ENCODE measurements around the gene PRKG1.
"Not testable (repeated sequence)": the region's sequence is repeated elsewhere in the genome, so short reads cannot be mapped to it uniquely, and the experiment has no call there.

PRKG1 gene

GRCh38 chr10:51206500-51206899 is 132.2 kb downstream of the PRKG1 start:
- no peak overlapping the region for H3K4me3 ChIP-seq (ENCODE audit: low read length)
- no peaks in the 10 kb centered on the region for H3K9me3 ChIP-seq (ENCODE audit: low read length)
- no peaks in the 10 kb centered on the region for H3K4me1 ChIP-seq (ENCODE audit: insufficient read depth, low read length)
- no peaks in the 10 kb centered on the region for H3K36me3 ChIP-seq (ENCODE audit: insufficient read depth, low read length)
- no peaks in the 10 kb centered on the region for H3K27me3 ChIP-seq (ENCODE audit: insufficient read depth, low read length)
- H2AFZ ChIP-seq (ENCODE audit: low read depth, low read length): no peak overlapping the region

GRCh38 chr10:51212937-51213336 is 138.7 kb downstream of the PRKG1 start:
- not testable (repeated sequence) for H3K4me1 ChIP-seq (ENCODE audit: insufficient read depth, low read length); H3K9me3 ChIP-seq (ENCODE audit: low read length); H3K36me3 ChIP-seq (ENCODE audit: insufficient read depth, low read length); H2AFZ ChIP-seq (ENCODE audit: low read depth, low read length); H3K27me3 ChIP-seq (ENCODE audit: insufficient read depth, low read length); H3K4me3 ChIP-seq (ENCODE audit: low read length)

GRCh38 chr10:51214207-51215196 is 140.2 kb downstream of the PRKG1 start:
- Histone ChIP-seq H3K4me3 (ENCODE audit: low read length) (no peak overlapping the region), H3K27me3 (ENCODE audit: insufficient read depth, low read length) (no peaks in the 10 kb centered on the region), H3K4me1 (ENCODE audit: insufficient read depth, low read length) (no peaks in the 10 kb centered on the region), H3K9me3 (ENCODE audit: low read length) (no peaks in the 10 kb centered on the region), H2AFZ (ENCODE audit: low read depth, low read length) (no peak overlapping the region), H3K36me3 (ENCODE audit: insufficient read depth, low read length) (no peaks in the 10 kb centered on the region)

- no peaks in the 10 kb centered on the region for H3K9me3 ChIP-seq (ENCODE audit: low read length)
- no peak overlapping the region for H3K4me3 ChIP-seq (ENCODE audit: low read length)
- H3K27me3 ChIP-seq (ENCODE audit: insufficient read depth, low read length): no peaks in the 10 kb centered on the region
- no peaks in the 10 kb centered on the region for H3K36me3 ChIP-seq (ENCODE audit: insufficient read depth, low read length)
- no peak overlapping the region for H2AFZ ChIP-seq (ENCODE audit: low read depth, low read length)
- no peaks in the 10 kb centered on the region for H3K4me1 ChIP-seq (ENCODE audit: insufficient read depth, low read length)
Measured at GRCh38 chr10:51215951-51216834, 141.9 kb downstream of the PRKG1 start.

- no peaks in the 10 kb centered on the region for H3K27me3 ChIP-seq (ENCODE audit: insufficient read depth, low read length)
Measured at GRCh38 chr10:51217505-51217904, 143.2 kb downstream of the PRKG1 start.

GRCh38 chr10:51224671-51225161 is 150.4 kb downstream of the PRKG1 start:
- no peaks in the 10 kb centered on the region for H3K36me3 ChIP-seq (ENCODE audit: insufficient read depth, low read length)
- H3K4me3 ChIP-seq (ENCODE audit: low read length): no peak overlapping the region

More at GRCh38 chr10:51217505-51217904, 143.2 kb downstream of the PRKG1 start:
- Histone ChIP-seq H3K36me3 (ENCODE audit: insufficient read depth, low read length) (no peaks in the 10 kb centered on the region), H3K4me1 (ENCODE audit: insufficient read depth, low read length) (no peaks in the 10 kb centered on the region), H3K9me3 (ENCODE audit: low read length) (no peaks in the 10 kb centered on the region), H3K4me3 (ENCODE audit: low read length) (no peak overlapping the region), H2AFZ (ENCODE audit: low read depth, low read length) (no peak overlapping the region)

GRCh38 chr10:51227897-51228713 is 153.8 kb downstream of the PRKG1 start:
- H3K36me3 ChIP-seq (ENCODE audit: insufficient read depth, low read length): no peaks in the 10 kb centered on the region
- no peaks in the 10 kb centered on the region for H3K9me3 ChIP-seq (ENCODE audit: low read length)
- no peak overlapping the region for H2AFZ ChIP-seq (ENCODE audit: low read depth, low read length)
- H3K27me3 ChIP-seq (ENCODE audit: insufficient read depth, low read length): no peaks in the 10 kb centered on the region
- H3K4me1 ChIP-seq (ENCODE audit: insufficient read depth, low read length): no peaks in the 10 kb centered on the region
- H3K4me3 ChIP-seq (ENCODE audit: low read length): no peak overlapping the region

More at GRCh38 chr10:51224671-51225161, 150.4 kb downstream of the PRKG1 start:
- no peaks in the 10 kb centered on the region for H3K4me1 ChIP-seq (ENCODE audit: insufficient read depth, low read length)
- H3K9me3 ChIP-seq (ENCODE audit: low read length): no peaks in the 10 kb centered on the region
- H3K27me3 ChIP-seq (ENCODE audit: insufficient read depth, low read length): no peaks in the 10 kb centered on the region
- no peak overlapping the region for H2AFZ ChIP-seq (ENCODE audit: low read depth, low read length)

- Histone ChIP-seq H3K36me3 (ENCODE audit: insufficient read depth, low read length) (no peaks in the 10 kb centered on the region), H3K4me1 (ENCODE audit: insufficient read depth, low read length) (no peaks in the 10 kb centered on the region), H2AFZ (ENCODE audit: low read depth, low read length) (no peak overlapping the region), H3K9me3 (ENCODE audit: low read length) (no peaks in the 10 kb centered on the region), H3K4me3 (ENCODE audit: low read length) (no peak overlapping the region), H3K27me3 (ENCODE audit: insufficient read depth, low read length) (no peaks in the 10 kb centered on the region)
Measured at GRCh38 chr10:51228714-51229100, 154.4 kb downstream of the PRKG1 start.

- Histone ChIP-seq H3K9me3 (ENCODE audit: low read length) (no peaks in the 10 kb centered on the region), H3K4me1 (ENCODE audit: insufficient read depth, low read length) (no peaks in the 10 kb centered on the region), H2AFZ (ENCODE audit: low read depth, low read length) (no peak overlapping the region), H3K27me3 (ENCODE audit: insufficient read depth, low read length) (no peaks in the 10 kb centered on the region), H3K36me3 (ENCODE audit: insufficient read depth, low read length) (no peaks in the 10 kb centered on the region), H3K4me3 (ENCODE audit: low read length) (no peak overlapping the region)
Measured at GRCh38 chr10:51230887-51231585, 156.7 kb downstream of the PRKG1 start.

GRCh38 chr10:51231754-51232153 is 157.5 kb downstream of the PRKG1 start:
- Histone ChIP-seq H3K36me3 (ENCODE audit: insufficient read depth, low read length) (no peaks in the 10 kb centered on the region), H3K9me3 (ENCODE audit: low read length) (no peaks in the 10 kb centered on the region), H2AFZ (ENCODE audit: low read depth, low read length) (no peak overlapping the region), H3K27me3 (ENCODE audit: insufficient read depth, low read length) (no peaks in the 10 kb centered on the region), H3K4me3 (ENCODE audit: low read length) (no peak overlapping the region), H3K4me1 (ENCODE audit: insufficient read depth, low read length) (no peaks in the 10 kb centered on the region)

- H3K4me1 ChIP-seq (ENCODE audit: insufficient read depth, low read length): no peaks in the 10 kb centered on the region
- H3K9me3 ChIP-seq (ENCODE audit: low read length): no peaks in the 10 kb centered on the region
- no peaks in the 10 kb centered on the region for H3K27me3 ChIP-seq (ENCODE audit: insufficient read depth, low read length)
- no peak overlapping the region for H2AFZ ChIP-seq (ENCODE audit: low read depth, low read length)
- no peaks in the 10 kb centered on the region for H3K36me3 ChIP-seq (ENCODE audit: insufficient read depth, low read length)
- no peak overlapping the region for H3K4me3 ChIP-seq (ENCODE audit: low read length)
Measured at GRCh38 chr10:51233337-51234100, 159.2 kb downstream of the PRKG1 start.
